Heart right ventricle (tissue), 16 donors: ENCODE measurements around the gene TBC1D22A. TPM values are rescaled to one million over a fixed set of nuclear protein-coding genes. Genes with fewer than 3 reads are reported as not detected.

Experiments used
- ATAC-seq, 8 donors: fragments of 200-7000 bp; cut with Tn5 transposase; one replicate each; pipeline ENCODE4 v1.9.1; 2020; ENCODE audit warnings: mild to moderate bottlenecking in 8 of 8, moderate library complexity in 8 of 8, moderate number of reproducible peaks in 1 of 8
- DNase-seq, 2 donors: peaks; one replicate each; pipeline ENCODE4 v3.0.0-alpha.2; 2020
- H3K27ac ChIP-seq, 10 donors: fragments of 200-600 bp; sonication (generic) in 2 of 10; one replicate each; pipeline versions ENCODE4 v1.5.0 to v1.8.0; 2020 to 2022; ENCODE audit warnings: mild to moderate bottlenecking in 3 of 10
- H3K27me3 ChIP-seq, 7 donors: fragments of 200-600 bp; one replicate each; pipeline ENCODE4 v1.8.0; 2021 to 2022; ENCODE audit warnings: mild to moderate bottlenecking in 2 of 7
- H3K36me3 ChIP-seq, 9 donors: fragments of 200-600 bp; sonication (generic) in 1 of 9; one replicate each; pipeline versions ENCODE4 v1.5.0 to v1.8.0; 2020 to 2022; ENCODE audit warnings: mild to moderate bottlenecking in 2 of 9
- H3K4me1 ChIP-seq, 9 donors: fragments of 200-600 bp; sonication (generic) in 1 of 9; one replicate each; pipeline versions ENCODE4 v1.5.0 to v1.8.0; 2020 to 2022; ENCODE audit warnings: mild to moderate bottlenecking in 4 of 9
- H3K4me3 ChIP-seq, 10 donors: fragments of 200-600 bp; sonication (generic) in 2 of 10; one replicate each; pipeline versions ENCODE4 v1.5.0 to v1.8.0; 2020 to 2022; ENCODE audit warnings: mild to moderate bottlenecking in 7 of 10, moderate library complexity in 2 of 10
- H3K9me3 ChIP-seq, 11 donors: fragments of 200-600 bp in 10 of 11; sonication (generic) in 2 of 11; one replicate each; pipeline versions ENCODE4 v1.5.0 to v1.8.0; 2013 to 2022; ENCODE audit warnings: mild to moderate bottlenecking in 2 of 11, control low read depth in 1 of 11, moderate library complexity in 1 of 11
- CTCF ChIP-seq, 9 donors: fragments of 200-600 bp; sonication (generic) in 2 of 9; IDR thresholded peaks; one replicate each; pipeline versions ENCODE4 v1.5.0 to v1.8.0; 2021 to 2022; ENCODE audit warnings: antibody characterized with exemption in 9 of 9, mild to moderate bottlenecking in 5 of 9, moderate library complexity in 1 of 9
- WGBS, 2 donors: extraction: QIAGEN DNeasy Blood & Tissue Kit; methylation state at CpG; one replicate each; pipeline ENCODE4 v1.1.7; 2013; ENCODE audit warnings: inconsistent platforms in 1 of 2; 5-methylcytosine and 5-hydroxymethylcytosine counted together
- intact Hi-C, 10 donors: fragments of 100-400 bp; cut with DNase I; formaldehyde crosslinking; loops; one replicate each; pipeline versions ENCODE4 v1.11.1 to v1.14.2; 2022
- polyA plus RNA-seq, 2 donors: library from polyadenylated mRNA; stranded (reverse); fragments of 200-250 nt; gene quantifications; one replicate each; pipeline ENCODE4 v1.2.3, GENCODE V29; 2013
- total RNA-seq, 10 donors: library from RNA; stranded (reverse); fragmentation: NEBNext Ultra II Directional in 3 of 10; extraction: Animal tissue kit (Norgen Biotek cat#: 25700) in 3 of 10; gene quantifications; one replicate each; pipeline versions ENCODE4 v1.2.1 to v1.2.4, GENCODE V29; 2021 to 2023
- donor health status: Arrhythmogenic right ventricular cardiomyopathy.
- donor health status: ischemic (EF 13 %, LVEDD 7.1; RV severe dilation, severe dysfunction).
- donor health status: healthy with polysubstance abuse.
- donor health status: DM: no; HTN: yes; CAD: no.
- donor health status: DM: no; HTN: no; CAD: no.
- donor health status: ischemic (EF 25% LVEDD 6.9; RV normal size, moderate dysfunction).
- donor health status: ischemic (EF 25% LVEDD 5.7; RV mildly dilated, moderate dysfunction).
- donor health status: healthy.
- donor health status: DM: yes; HTN: yes; CAD: no.
- donor health status: Ischemic cardiomyopathy.
- donor health status: ischemic (EF 35%, LVEDD 5.7; RV mildly dilated, moderate dysfunction).
- donor health status: nonischemic (EF 11% LVEDD 7.7; RV severe dilation, severe dysfunction).
- donor health status: DM: yes; HTN: yes; CAD: no.
- donor health status: PGD.
- donor health status: ischemic (EF 29% LVEDD 5.4; RV normal size, mild dysfunction).
- donor health status: nonischemic (EF 23%, LVEDD 6.1; RV moderate dilation, normal function).

The TBC1D22A gene
- total and polyA plus RNA-seq, 12 donors = 7.2 to 27.9 (median 17.9) TPM

DNA sequence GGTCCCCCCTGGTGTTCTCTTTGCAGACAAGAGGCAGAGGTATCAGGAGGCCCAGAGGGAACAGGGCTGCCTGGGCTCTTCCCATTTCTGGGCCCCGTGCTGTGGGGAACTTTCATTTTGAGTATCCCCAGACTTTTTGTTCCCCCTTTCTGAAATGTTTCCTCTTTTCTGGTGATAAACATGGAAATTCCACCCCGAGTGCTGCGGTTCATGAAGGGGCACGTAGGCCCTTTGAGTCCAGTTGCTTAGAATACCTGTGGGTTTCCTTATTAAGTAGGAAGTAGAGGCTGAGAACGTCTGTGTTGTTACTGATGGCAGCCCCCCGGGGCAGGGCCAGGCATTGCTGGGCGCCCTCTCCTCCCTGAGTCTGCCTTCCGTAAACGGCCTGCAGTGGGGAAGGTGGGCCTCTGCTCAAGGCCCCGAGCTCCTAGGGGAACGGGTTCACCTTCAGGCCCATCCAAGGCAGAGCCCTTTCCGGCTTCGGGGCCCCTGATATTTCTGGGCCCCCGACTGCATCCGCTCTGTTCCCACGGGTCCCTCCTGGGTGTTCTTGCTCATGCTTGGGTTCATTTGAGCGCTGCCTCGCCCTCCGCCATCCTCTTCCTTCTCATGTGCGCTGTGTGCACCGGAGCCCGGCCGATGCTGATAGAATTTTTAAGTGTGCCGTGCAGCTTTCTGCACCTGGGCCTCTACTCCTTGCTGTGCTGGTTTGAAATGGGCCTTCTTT lies 12.0 kb downstream of the TBC1D22A start:
- no peak for TF ChIP-seq CTCF (IDR thresholded peaks at IDR 0.05)
- Histone ChIP-seq H3K4me1 (peaks cover 14 to 81% (median 64%) of the 10 kb centered on the region in 9 donors), H3K27me3 (no peaks in the 10 kb centered on the region), H3K9me3 (no peaks in the 10 kb centered on the region), H3K36me3 (no peaks in the 10 kb centered on the region), H3K4me3 (no peak overlapping the region), H3K27ac (peak overlapping the region in 8 of 10 donors; percentile 20 to 87 (median 61))
- intact Hi-C loops = no loop called here
- WGBS, 2 donors = 80 to 87% methylated on average over 24 of the region's 24 CpGs
- peak in 7 of 8 donors; percentile 1 to 71 (median 49) for ATAC-seq
- no peak for DNase-seq

DNA sequence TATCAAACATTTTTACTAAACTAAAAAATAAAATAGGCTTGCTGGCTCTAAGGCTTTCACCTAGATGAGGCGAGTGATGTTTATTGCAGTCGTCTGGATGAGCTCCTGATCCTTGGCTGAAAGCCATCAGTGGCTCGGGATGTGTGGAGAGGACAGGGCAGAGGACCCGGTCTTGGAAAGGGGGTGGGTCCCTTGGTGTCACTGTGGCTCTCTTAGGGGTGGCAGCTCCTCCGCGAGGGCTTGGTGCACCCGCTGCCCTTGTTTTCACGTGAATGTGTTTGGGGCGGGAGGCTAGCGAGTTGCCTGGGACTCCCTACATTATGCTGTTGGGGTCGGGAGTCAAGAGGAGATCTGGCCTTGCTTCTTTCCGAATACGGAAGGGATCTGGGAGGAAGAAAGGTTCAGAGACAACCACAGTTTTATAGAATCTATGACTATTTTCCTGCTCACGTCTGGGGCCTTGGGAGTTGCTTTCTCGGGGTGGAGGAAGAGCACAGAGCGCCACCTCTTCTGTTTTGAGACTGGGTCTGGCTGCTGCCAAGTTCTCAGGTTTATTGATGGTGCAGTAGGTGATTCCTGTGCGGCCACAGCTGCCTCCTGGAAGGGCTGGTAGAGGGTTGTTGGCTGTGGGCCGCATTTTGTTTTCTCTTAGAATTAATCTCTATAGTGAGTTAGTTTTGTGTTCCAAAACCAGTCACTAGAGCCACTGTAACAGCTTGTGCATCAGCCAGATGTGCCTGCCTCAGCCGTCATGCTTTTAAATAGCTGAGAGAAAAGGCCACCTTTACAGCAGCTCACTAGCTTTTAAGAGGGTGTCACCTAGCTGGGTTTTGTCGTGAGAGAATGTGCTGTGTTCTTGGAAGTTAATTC lies 12.8 kb downstream of the TBC1D22A start:
- intact Hi-C loops = no loop called here
- ATAC-seq (no peak), DNase-seq (no peak)
- Histone ChIP-seq H3K4me1 (peaks cover 10 to 74% (median 56%) of the 10 kb centered on the region in 9 donors), H3K9me3 (no peaks in the 10 kb centered on the region), H3K27me3 (no peaks in the 10 kb centered on the region), H3K27ac (peak overlapping the region in 6 of 10 donors; percentile 56 to 87 (median 64)), H3K4me3 (no peak overlapping the region), H3K36me3 (no peaks in the 10 kb centered on the region)
- WGBS, 2 donors = 77% methylated on average over 20 of the region's 20 CpGs
- no peak for TF ChIP-seq CTCF (IDR thresholded peaks at IDR 0.05)

GRCh38 chr22:46775850-46776826 lies 13.7 kb downstream of the TBC1D22A start:
- DNase-seq (no peak), ATAC-seq (no peak)
- WGBS, 2 donors = 83 to 84% methylated on average over 22 of the region's 22 CpGs
- no peaks in the 10 kb centered on the region for H3K27me3 ChIP-seq
- H3K4me1 ChIP-seq = peaks cover 6 to 70% (median 51%) of the 10 kb centered on the region in 9 donors
- TF ChIP-seq CTCF (IDR thresholded peaks at IDR 0.05) = no peak
- no peak overlapping the region for H3K4me3 ChIP-seq
- H3K9me3 ChIP-seq = no peaks in the 10 kb centered on the region
- peak overlapping the region in 4 of 10 donors; percentile 5 to 87 (median 70) for H3K27ac ChIP-seq
- intact Hi-C loops = no loop called here
- peaks cover 0 to 9% (median 0%) of the 10 kb centered on the region in 9 donors for H3K36me3 ChIP-seq
